ENCODE measurements around the gene PALLD. TPM values are rescaled to one million over a fixed set of nuclear protein-coding genes. Genes with fewer than 3 reads are reported as not detected.

PALLD gene
- total and polyA plus RNA-seq, 2 of the 8 experiments (the other 6 are each of a cell fraction or from before 2014, with no cell fraction given): 10.5 to 25.0 TPM

- no peak for TF ChIP-seq CHD7 (IDR thresholded peaks at IDR 0.05; ENCODE audit: insufficient replicate concordance, low read length)
- no peak for TF ChIP-seq POU5F1 (IDR thresholded peaks at IDR 0.05; ENCODE audit: low read depth, low read length)
- no peak for TF ChIP-seq CBX8 (IDR thresholded peaks at IDR 0.05; ENCODE audit: borderline replicate concordance, low read depth, low read length)
- no peak for TF ChIP-seq NANOG (IDR thresholded peaks at IDR 0.05; ENCODE audit: insufficient read depth, low read depth, low read length, poor library complexity, severe bottlenecking)
- no peak for TF ChIP-seq POLR2AphosphoS5 (IDR thresholded peaks at IDR 0.05; ENCODE audit: low read depth, low read length)
- no peak for TF ChIP-seq CEBPB (IDR thresholded peaks at IDR 0.05; ENCODE audit: low read depth, low read length)
- 0 out of 4 replicates have a peak, but pooled peaks of 1 of the 2 experiments have one; percentile 20 for TF ChIP-seq SIN3A (conservative IDR thresholded peaks at IDR 0.05 in 1 of 2, IDR thresholded peaks at IDR 0.05 in 1 of 2; ENCODE audit: low read depth in 1 of 2, low read length in 2 of 2)
- TF ChIP-seq E2F6 (IDR thresholded peaks at IDR 0.05): 0 out of 2 replicates have a peak, but pooled peaks have one; percentile 31
Measured at GRCh38 chr4:168631241-168632162, 134.7 kb downstream of the PALLD start (continued).

All from H1 (cell line).